CD4-positive, CD25-positive, alpha-beta regulatory T cell (primary cell): Measurements from ENCODE around the gene SLC6A7. TPM values are rescaled to one million over a fixed set of nuclear protein-coding genes. Genes with fewer than 3 reads are reported as not detected.
"Not testable (repeated sequence)": the region's sequence is repeated elsewhere in the genome, so short reads cannot be mapped to it uniquely, and the experiment has no call there.

Experiments used
- ATAC-seq, 2 donors: fragments of 150-1000 bp; cut with Tn5 transposase; one replicate each; pipeline ENCODE4 v1.10.0; 2021; ENCODE audit warnings: low read depth in 2 of 2, moderate number of reproducible peaks in 2 of 2, moderate library complexity in 1 of 2
- DNase-seq, 3 donors: peaks; one replicate each; pipeline versions ENCODE4 v3.0.0 to v3.0.0-alpha.2; 2012 to 2022; ENCODE audit warnings: mixed read lengths in 1 of 3
- H3K27ac ChIP-seq: one replicate; pipeline ENCODE4 v1.7.0; 2013; ENCODE audit warnings: mild to moderate bottlenecking, low read length; ENCODE audit not compliant: insufficient read depth, poor library complexity, severe bottlenecking
- H3K27me3 ChIP-seq: one replicate; pipeline ENCODE4 v1.7.0; 2013; ENCODE audit warnings: low read length; ENCODE audit not compliant: control insufficient read depth, insufficient read depth
- H3K36me3 ChIP-seq: one replicate; pipeline ENCODE4 v1.7.0; 2013; ENCODE audit warnings: mild to moderate bottlenecking, low read length, moderate library complexity; ENCODE audit not compliant: control insufficient read depth, insufficient read depth
- H3K4me1 ChIP-seq: 2 replicates; pipeline ENCODE4 v1.7.0; 2013; ENCODE audit warnings: mild to moderate bottlenecking, low read length; ENCODE audit not compliant: insufficient read depth, control insufficient read depth, poor library complexity, severe bottlenecking
- H3K4me3 ChIP-seq: one replicate; pipeline ENCODE4 v1.7.0; 2013; ENCODE audit warnings: low read depth, mild to moderate bottlenecking, low read length, moderate library complexity
- H3K9me3 ChIP-seq, 2 experiments: 1 replicate in 1 of 2; 2 replicates in 1 of 2; pipeline ENCODE4 v1.7.0; 2013; ENCODE audit warnings: low read length in 2 of 2, mild to moderate bottlenecking in 1 of 2, moderate library complexity in 1 of 2; ENCODE audit not compliant: control insufficient read depth in 2 of 2
- H3K27ac Mint-ChIP-seq, 3 donors: one replicate each; pipeline ENCODE4 v1.8.0; 2020 to 2022; ENCODE audit warnings: mild to moderate bottlenecking in 3 of 3, mixed read lengths in 3 of 3, moderate library complexity in 2 of 3
- H3K27me3 Mint-ChIP-seq: one replicate; pipeline ENCODE4 v1.8.0; 2022; ENCODE audit warnings: mild to moderate bottlenecking, mixed read lengths
- H3K36me3 Mint-ChIP-seq: one replicate; pipeline ENCODE4 v1.8.0; 2020; ENCODE audit warnings: mixed read lengths
- H3K4me1 Mint-ChIP-seq, 4 donors: one replicate each; pipeline ENCODE4 v1.8.0; 2020 to 2022; ENCODE audit warnings: mixed read lengths in 4 of 4, mild to moderate bottlenecking in 1 of 4
- H3K4me3 Mint-ChIP-seq, 4 donors: one replicate each; pipeline ENCODE4 v1.8.0; 2020 to 2022; ENCODE audit warnings: mild to moderate bottlenecking in 4 of 4, mixed read lengths in 4 of 4, moderate library complexity in 3 of 4
- H3K9me3 Mint-ChIP-seq, 7 donors: one replicate each; pipeline ENCODE4 v1.8.0; 2020 to 2022; ENCODE audit warnings: mixed read lengths in 7 of 7, mild to moderate bottlenecking in 3 of 7, moderate library complexity in 2 of 7
- polyA plus RNA-seq, 4 donors: library from polyadenylated mRNA; unstranded; fragments of 300-500 nt; fragmentation: Illumina TruSeq; gene quantifications; one replicate each; pipeline ENCODE4 v1.2.3, GENCODE V29; 2021
- total RNA-seq: library from RNA; stranded (reverse); gene quantifications from one replicate; pipeline ENCODE4 v1.2.3, GENCODE V29; 2022

Gene SLC6A7
- total and polyA plus RNA-seq, 5 donors from 2014 or later: not detected

DNA sequence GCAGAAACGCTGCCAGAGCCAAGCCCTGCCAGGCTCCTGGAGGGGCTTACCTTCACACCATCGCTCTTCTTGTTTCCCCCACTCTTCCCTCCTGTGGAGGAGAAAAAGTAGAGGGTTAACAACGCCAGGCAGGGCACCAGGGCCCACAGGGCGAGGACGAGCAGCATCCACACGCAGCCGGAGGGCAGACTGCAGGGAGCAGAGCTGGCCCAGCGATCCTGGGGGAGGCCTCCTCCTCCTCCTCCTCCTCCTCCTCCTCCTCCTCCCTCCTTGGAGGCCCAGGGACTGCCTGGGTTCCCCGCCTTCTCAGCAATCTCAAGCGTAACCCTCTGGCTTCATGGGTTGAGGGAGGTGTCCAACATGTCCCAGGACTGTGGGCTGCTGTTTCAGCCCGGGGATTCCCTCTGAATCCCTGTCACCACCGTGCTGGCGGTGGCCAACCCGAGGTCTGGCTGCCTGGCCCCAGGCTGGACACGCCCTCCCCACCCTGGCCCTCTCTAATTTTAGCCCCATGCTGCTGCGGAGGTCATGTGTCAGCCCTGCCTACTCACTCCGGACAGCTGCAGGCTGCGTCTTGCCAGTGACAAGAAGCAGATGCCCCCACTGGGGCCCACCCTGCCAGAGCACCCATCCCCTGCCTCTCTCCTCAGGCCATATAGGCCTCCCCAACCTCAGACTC lies 55.4 kb downstream of the SLC6A7 start:
- H3K27me3 Mint-ChIP-seq: no peaks in the 10 kb centered on the region
- no peaks in the 10 kb centered on the region for H3K4me1 Mint-ChIP-seq
- Histone ChIP-seq H3K27me3 (no peaks in the 10 kb centered on the region), H3K36me3 (no peaks in the 10 kb centered on the region), H3K4me1 (no peaks in the 10 kb centered on the region), H3K4me3 (no peak overlapping the region), H3K27ac (no peak overlapping the region), H3K9me3 (no peaks in the 10 kb centered on the region)
- no peaks in the 10 kb centered on the region for H3K36me3 Mint-ChIP-seq
- ATAC-seq: no peak
- no peak for DNase-seq
- no peak overlapping the region for H3K27ac Mint-ChIP-seq
- H3K9me3 Mint-ChIP-seq: no peaks in the 10 kb centered on the region
- H3K4me3 Mint-ChIP-seq: no peak overlapping the region

DNA sequence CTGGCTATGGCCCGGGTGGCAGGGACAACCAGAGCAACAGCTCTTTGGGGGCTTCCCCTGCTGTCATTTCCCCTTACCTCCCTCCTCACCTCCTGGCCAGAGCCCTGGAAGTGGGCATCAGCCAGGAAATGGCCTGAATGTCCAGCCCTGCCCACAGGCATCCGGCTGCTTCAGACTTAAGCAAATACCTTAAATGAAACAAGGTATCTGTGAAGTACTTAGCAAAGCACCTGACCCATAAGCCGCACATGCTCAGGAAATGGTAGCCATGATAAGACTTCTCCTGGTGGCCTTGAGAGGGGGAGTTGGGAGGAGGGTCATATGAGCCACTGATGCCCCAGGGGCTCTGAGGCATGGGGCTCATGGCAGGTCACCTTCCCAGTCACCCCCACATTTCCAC lies 55.9 kb downstream of the SLC6A7 start:
- H3K36me3 Mint-ChIP-seq: no peaks in the 10 kb centered on the region
- H3K9me3 Mint-ChIP-seq: no peaks in the 10 kb centered on the region
- Histone ChIP-seq H3K27ac (no peak overlapping the region), H3K4me1 (no peaks in the 10 kb centered on the region), H3K4me3 (no peak overlapping the region), H3K27me3 (no peaks in the 10 kb centered on the region), H3K9me3 (no peaks in the 10 kb centered on the region), H3K36me3 (no peaks in the 10 kb centered on the region)
- H3K27ac Mint-ChIP-seq: no peak overlapping the region
- no peaks in the 10 kb centered on the region for H3K27me3 Mint-ChIP-seq
- ATAC-seq (no peak), DNase-seq (no peak)
- H3K4me3 Mint-ChIP-seq: no peak overlapping the region
- H3K4me1 Mint-ChIP-seq: no peaks in the 10 kb centered on the region

GRCh38 chr5:150246429-150246828 lies 56.6 kb downstream of the SLC6A7 start:
- DNase-seq (no peak), ATAC-seq (no peak)
- no peaks in the 10 kb centered on the region for H3K9me3 Mint-ChIP-seq
- H3K4me3 Mint-ChIP-seq: no peak overlapping the region
- H3K36me3 Mint-ChIP-seq: no peaks in the 10 kb centered on the region
- no peaks in the 10 kb centered on the region for H3K4me1 Mint-ChIP-seq
- no peak overlapping the region for H3K27ac Mint-ChIP-seq
- no peaks in the 10 kb centered on the region for H3K27me3 Mint-ChIP-seq
- no peak overlapping the region for H3K27ac ChIP-seq
- no peak overlapping the region for H3K4me3 ChIP-seq
- H3K9me3 ChIP-seq: no peaks in the 10 kb centered on the region
- no peaks in the 10 kb centered on the region for H3K36me3 ChIP-seq
- no peaks in the 10 kb centered on the region for H3K27me3 ChIP-seq
- no peaks in the 10 kb centered on the region for H3K4me1 ChIP-seq

GRCh38 chr5:150246835-150247234 lies 57.0 kb downstream of the SLC6A7 start:
- Mint-ChIP-seq H3K4me1 (no peaks in the 10 kb centered on the region), H3K9me3 (no peaks in the 10 kb centered on the region), H3K36me3 (no peaks in the 10 kb centered on the region), H3K4me3 (no peak overlapping the region), H3K27ac (no peak overlapping the region), H3K27me3 (no peaks in the 10 kb centered on the region)
- H3K4me3 ChIP-seq: no peak overlapping the region
- no peaks in the 10 kb centered on the region for H3K27me3 ChIP-seq
- no peaks in the 10 kb centered on the region for H3K4me1 ChIP-seq
- no peak for DNase-seq
- no peak for ATAC-seq
- H3K36me3 ChIP-seq: no peaks in the 10 kb centered on the region
- no peak overlapping the region for H3K27ac ChIP-seq
- no peaks in the 10 kb centered on the region for H3K9me3 ChIP-seq

DNA sequence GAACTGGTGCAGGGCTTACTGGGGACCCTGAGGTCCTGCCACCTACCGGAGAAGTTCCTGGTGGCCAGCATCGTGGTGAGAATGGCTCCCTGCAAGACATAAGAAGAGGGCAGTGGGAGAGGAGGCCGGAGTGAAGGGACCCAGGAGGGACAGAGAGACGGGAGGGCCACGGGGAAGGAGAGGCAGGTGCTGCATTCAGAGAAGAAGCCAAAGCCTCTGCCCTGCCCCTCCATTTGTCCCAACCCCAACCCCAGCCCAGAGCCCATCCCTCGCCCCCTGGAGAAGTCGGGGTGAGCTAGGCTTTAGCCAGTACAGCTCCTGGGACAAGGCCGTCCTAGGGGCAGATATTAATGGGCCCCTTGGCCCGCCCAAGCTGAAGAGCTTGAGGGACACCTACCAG lies 57.9 kb downstream of the SLC6A7 start:
- Mint-ChIP-seq H3K27ac (no peak overlapping the region), H3K4me3 (no peak overlapping the region), H3K9me3 (no peaks in the 10 kb centered on the region), H3K4me1 (no peaks in the 10 kb centered on the region), H3K36me3 (no peaks in the 10 kb centered on the region), H3K27me3 (no peaks in the 10 kb centered on the region)
- ATAC-seq (no peak), DNase-seq (no peak)
- Histone ChIP-seq H3K9me3 (no peaks in the 10 kb centered on the region), H3K36me3 (no peaks in the 10 kb centered on the region), H3K4me1 (no peaks in the 10 kb centered on the region), H3K27ac (no peak overlapping the region), H3K27me3 (no peaks in the 10 kb centered on the region), H3K4me3 (no peak overlapping the region)

DNA sequence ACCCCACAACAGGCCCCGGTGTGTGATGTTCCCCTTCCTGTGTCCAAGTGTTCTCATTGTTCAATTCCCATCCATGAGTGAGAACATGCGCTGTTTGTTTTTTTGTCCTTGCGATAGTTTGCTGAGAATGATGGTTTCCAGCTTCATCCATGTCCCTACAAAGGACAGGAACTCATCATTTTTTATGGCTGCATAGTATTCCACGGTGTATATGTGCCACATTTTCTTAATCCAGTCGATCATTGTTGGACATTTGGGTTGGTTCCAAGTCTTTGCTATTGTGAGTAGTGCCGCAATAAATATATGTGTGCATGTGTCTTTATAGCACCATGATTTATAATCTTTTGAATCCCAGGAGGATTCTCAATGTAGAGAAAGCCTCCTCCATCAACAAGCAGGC lies 58.6 kb downstream of the SLC6A7 start:
- ATAC-seq: not testable (repeated sequence)

GRCh38 chr5:150248946-150249345 lies 59.1 kb downstream of the SLC6A7 start:
- DNase-seq (no peak), ATAC-seq (no peak)
- H3K4me1 Mint-ChIP-seq: no peaks in the 10 kb centered on the region
- no peaks in the 10 kb centered on the region for H3K36me3 Mint-ChIP-seq
- no peaks in the 10 kb centered on the region for H3K27me3 Mint-ChIP-seq
- H3K36me3 ChIP-seq: no peaks in the 10 kb centered on the region
- no peaks in the 10 kb centered on the region for H3K9me3 ChIP-seq
- H3K9me3 Mint-ChIP-seq: no peaks in the 10 kb centered on the region
- H3K27ac ChIP-seq: no peak overlapping the region
- H3K4me1 ChIP-seq: no peaks in the 10 kb centered on the region
- no peak overlapping the region for H3K4me3 ChIP-seq
- H3K27ac Mint-ChIP-seq: no peak overlapping the region
- no peaks in the 10 kb centered on the region for H3K27me3 ChIP-seq
- H3K4me3 Mint-ChIP-seq: no peak overlapping the region

More for the DNA sequence above, 58.6 kb downstream of the SLC6A7 start:
- not testable (repeated sequence) for H3K27me3 ChIP-seq, H3K27me3 Mint-ChIP-seq, H3K27ac Mint-ChIP-seq, H3K36me3 Mint-ChIP-seq, H3K36me3 ChIP-seq, H3K4me3 Mint-ChIP-seq, H3K4me1 ChIP-seq, H3K27ac ChIP-seq, H3K4me3 ChIP-seq, H3K4me1 Mint-ChIP-seq, H3K9me3 ChIP-seq, H3K9me3 Mint-ChIP-seq, DNase-seq

DNA sequence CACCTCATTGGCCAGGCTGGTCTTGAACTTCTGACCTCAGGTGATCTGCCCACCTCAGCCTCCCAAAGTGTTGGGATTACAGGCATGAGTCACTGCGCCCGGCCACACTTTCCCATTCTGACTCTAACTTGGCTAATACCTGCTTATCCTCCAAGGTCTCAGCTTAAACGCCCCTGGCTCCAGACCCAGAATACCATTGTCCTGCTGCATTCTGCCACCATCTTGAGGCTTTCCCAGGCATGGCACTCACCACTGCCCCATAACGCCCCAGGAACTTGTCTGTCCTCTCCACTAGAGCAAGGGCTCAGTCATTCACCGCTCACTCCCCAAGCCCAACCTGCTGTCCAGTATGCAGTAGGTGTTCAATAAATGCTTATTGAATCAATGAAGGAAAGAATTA lies 59.9 kb downstream of the SLC6A7 start:
- Mint-ChIP-seq H3K36me3 (no peaks in the 10 kb centered on the region), H3K4me1 (no peaks in the 10 kb centered on the region), H3K27me3 (no peaks in the 10 kb centered on the region), H3K9me3 (no peaks in the 10 kb centered on the region), H3K27ac (no peak overlapping the region), H3K4me3 (no peak overlapping the region)
- H3K9me3 ChIP-seq: no peaks in the 10 kb centered on the region
- H3K36me3 ChIP-seq: no peaks in the 10 kb centered on the region
- no peak for ATAC-seq
- no peak for DNase-seq
- no peaks in the 10 kb centered on the region for H3K27me3 ChIP-seq
- H3K4me1 ChIP-seq: no peaks in the 10 kb centered on the region
- H3K27ac ChIP-seq: no peak overlapping the region
- H3K4me3 ChIP-seq: no peak overlapping the region
